Astrocyte of the cerebellum (primary cell): ENCODE measurements around the gene ABCE1.

Experiments
- DNase-seq: peaks from one replicate; pipeline ENCODE4 v3.0.0-alpha.2; 2011; ENCODE audit warnings: low read depth
- H3K4me3 ChIP-seq: 2 replicates; pipeline ENCODE4 v1.5.1; 2011; ENCODE audit warnings: mild to moderate bottlenecking, low read depth, low read length, moderate library complexity
- in situ Hi-C: cut with HindIII; loops from 2 replicates; pipeline ENCODE4 v1.10.0; 2017; ENCODE audit warnings: low sequenced_read_pairs
- TF ChIP-seq, protein P1 (sequence below): IDR thresholded peaks from 2 replicates; pipeline ENCODE4 v1.5.1; 2012; ENCODE audit warnings: low read length, low read depth, moderate library complexity, mild to moderate bottlenecking; ENCODE audit errors: missing control alignments

Gene ABCE1

DNA sequence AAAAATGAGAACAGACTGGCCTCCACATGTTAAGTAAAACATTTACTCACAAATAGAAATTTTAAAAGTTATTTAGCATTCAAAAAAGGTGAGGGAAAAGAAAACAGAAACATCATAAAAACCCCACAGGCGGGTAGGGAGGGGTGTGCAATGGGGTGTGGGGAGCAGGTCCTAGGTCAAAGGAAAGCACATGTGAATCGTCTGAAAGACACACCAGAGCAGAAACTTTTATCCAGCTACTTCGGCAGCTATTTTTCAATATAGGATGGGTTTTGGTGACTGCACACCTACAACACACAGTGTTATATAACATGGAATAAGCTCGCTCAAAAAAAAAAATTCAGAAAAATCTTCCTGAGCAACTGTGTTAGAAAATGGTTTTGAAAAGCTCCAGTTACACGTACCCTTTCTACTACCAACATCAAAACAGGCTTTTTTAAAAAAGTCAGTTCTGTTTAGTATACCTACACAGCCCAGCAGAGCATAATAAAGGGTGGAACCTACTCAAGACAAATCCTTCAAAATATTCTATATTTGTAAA is 80.7 kb downstream of the ABCE1 start:
- no peak for DNase-seq
- TF ChIP-seq, protein P1, sequence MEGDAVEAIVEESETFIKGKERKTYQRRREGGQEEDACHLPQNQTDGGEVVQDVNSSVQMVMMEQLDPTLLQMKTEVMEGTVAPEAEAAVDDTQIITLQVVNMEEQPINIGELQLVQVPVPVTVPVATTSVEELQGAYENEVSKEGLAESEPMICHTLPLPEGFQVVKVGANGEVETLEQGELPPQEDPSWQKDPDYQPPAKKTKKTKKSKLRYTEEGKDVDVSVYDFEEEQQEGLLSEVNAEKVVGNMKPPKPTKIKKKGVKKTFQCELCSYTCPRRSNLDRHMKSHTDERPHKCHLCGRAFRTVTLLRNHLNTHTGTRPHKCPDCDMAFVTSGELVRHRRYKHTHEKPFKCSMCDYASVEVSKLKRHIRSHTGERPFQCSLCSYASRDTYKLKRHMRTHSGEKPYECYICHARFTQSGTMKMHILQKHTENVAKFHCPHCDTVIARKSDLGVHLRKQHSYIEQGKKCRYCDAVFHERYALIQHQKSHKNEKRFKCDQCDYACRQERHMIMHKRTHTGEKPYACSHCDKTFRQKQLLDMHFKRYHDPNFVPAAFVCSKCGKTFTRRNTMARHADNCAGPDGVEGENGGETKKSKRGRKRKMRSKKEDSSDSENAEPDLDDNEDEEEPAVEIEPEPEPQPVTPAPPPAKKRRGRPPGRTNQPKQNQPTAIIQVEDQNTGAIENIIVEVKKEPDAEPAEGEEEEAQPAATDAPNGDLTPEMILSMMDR = no peak
- in situ Hi-C loops = no loop called here
- H3K4me3 ChIP-seq = peak overlapping the region; percentile 68
